HCT116 (cell line): ENCODE measurements around the gene GLMP. TPM values are rescaled to one million over a fixed set of nuclear protein-coding genes. Genes with fewer than 3 reads are reported as not detected.

Experiments
- ATAC-seq: fragments of 200-7000 bp; cut with Tn5 transposase; 2 replicates; pipeline ENCODE4 v1.9.1; 2020; ENCODE audit warnings: mild to moderate bottlenecking, moderate library complexity
- BruUV-seq: library from RNA; stranded (reverse); fragments of 400-500 nt; replicated peaks from 2 replicates; lab custom pipeline; 2021; lab: Mats Ljungman, UMichigan
- CTCF ChIA-PET: fragments of 300-600 bp; sonication (Branson Sonifier 250); formaldehyde crosslinking; loops from one replicate; lab custom pipeline; 2021; ENCODE audit warnings: antibody characterized with exemption; lab: Charles Lee
- POLR2A ChIA-PET: fragments of 300-600, 350-600 bp; sonication (Branson Sonifier 250); formaldehyde crosslinking; loops from one replicate; lab custom pipeline; 2021; ENCODE audit warnings: antibody characterized with exemption; lab: Charles Lee
- RAD21 ChIA-PET, 2 experiments: fragments of 300-600 bp; sonication (Branson Sonifier 250); formaldehyde crosslinking; loops; one replicate each; lab custom pipeline; 2023; ENCODE audit warnings: low total read pairs in 2 of 2; ENCODE audit not compliant: uncharacterized antibody in 2 of 2, unreplicated experiment in 2 of 2, low non-redundant PET in 1 of 2; lab: Charles Lee
- DNase-seq: peaks from one replicate; pipeline ENCODE4 v3.0.0-alpha.2; 2010; ENCODE audit warnings: low read depth, low spot score
- H2AFZ ChIP-seq: fragments of 200-600 bp; shearing (Covaris generic), sonication (generic); 2 replicates; pipeline ENCODE4 v1.6.1; 2017; ENCODE audit warnings: low read depth, mixed run types, mixed read lengths, antibody characterized with exemption, low read length; ENCODE audit not compliant: poor library complexity, severe bottlenecking
- H3K27ac ChIP-seq: 2 replicates; pipeline ENCODE4 v1.5.1; 2012; ENCODE audit warnings: low read depth, low read length
- H3K27me3 ChIP-seq: fragments of 200-600 bp; sonication (generic); 2 replicates; pipeline ENCODE4 v1.6.1; 2016; ENCODE audit warnings: mixed run types, low read length, mixed read lengths; ENCODE audit not compliant: insufficient read depth
- H3K36me3 ChIP-seq, 2 experiments: fragments of 200-500 bp in 1 of 2; fragments of 200-600 bp in 1 of 2; sonication (Bioruptor generic) in 1 of 2; sonication (generic) in 1 of 2; 2 replicates each; pipeline versions ENCODE4 v1.5.1 to v1.6.1; 2014 to 2016; ENCODE audit warnings: low read length in 2 of 2, inconsistent platforms in 1 of 2, mixed read lengths in 1 of 2, mixed run types in 1 of 2; ENCODE audit not compliant: insufficient read depth in 2 of 2, control insufficient read depth in 1 of 2
- H3K4me1 ChIP-seq, 2 experiments: fragments of 200-600 bp in 1 of 2; sonication (generic) in 1 of 2; 2 replicates each; pipeline versions ENCODE4 v1.5.1 to v1.6.1; 2012 to 2017; ENCODE audit warnings: low read length in 2 of 2, inconsistent platforms in 1 of 2, mild to moderate bottlenecking in 1 of 2, mixed read lengths in 1 of 2, mixed run types in 1 of 2, moderate library complexity in 1 of 2; ENCODE audit not compliant: insufficient read depth in 2 of 2, control insufficient read depth in 1 of 2
- H3K4me2 ChIP-seq: fragments of 200-600 bp; sonication (generic); 2 replicates; pipeline ENCODE4 v1.6.1; 2017; ENCODE audit warnings: mixed run types, low read length, mixed read lengths
- H3K4me3 ChIP-seq, 2 experiments: fragments of 200-600 bp in 1 of 2; sonication (generic) in 1 of 2; replicated peaks in 1 of 2; 2 replicates each; pipeline ENCODE4 v1.5.1; 2011 to 2016; ENCODE audit warnings: low read length in 2 of 2, control low read depth in 1 of 2, low read depth in 1 of 2, mild to moderate bottlenecking in 1 of 2, mixed read lengths in 1 of 2, mixed run types in 1 of 2
- H3K79me2 ChIP-seq: fragments of 200-600 bp; sonication (generic); 2 replicates; pipeline ENCODE4 v1.6.1; 2017; ENCODE audit warnings: mild to moderate bottlenecking, mixed run types, low read length, moderate library complexity, mixed read lengths; ENCODE audit not compliant: insufficient read depth
- H3K9ac ChIP-seq: fragments of 200-600 bp; sonication (generic); 2 replicates; pipeline ENCODE4 v1.6.1; 2016; ENCODE audit warnings: low read length, mixed read lengths
- H3K9me2 ChIP-seq: fragments of 200-600 bp; sonication (generic), shearing (Covaris generic); 2 replicates; pipeline ENCODE4 v1.6.1; 2017; ENCODE audit warnings: mixed run types, mild to moderate bottlenecking, moderate library complexity; ENCODE audit not compliant: insufficient read depth
- H3K9me3 ChIP-seq, 2 experiments: fragments of 200-500 bp in 1 of 2; fragments of 200-600 bp in 1 of 2; sonication (Bioruptor generic) in 1 of 2; sonication (generic) in 1 of 2; 2 replicates each; pipeline ENCODE4 v1.6.1; 2014 to 2017; ENCODE audit warnings: low read length in 2 of 2, mixed read lengths in 2 of 2, inconsistent platforms in 1 of 2, low read depth in 1 of 2, mild to moderate bottlenecking in 1 of 2, mixed run types in 1 of 2, moderate library complexity in 1 of 2; ENCODE audit not compliant: control insufficient read depth in 1 of 2, insufficient read depth in 1 of 2
- H4K20me1 ChIP-seq: fragments of 200-600 bp; sonication (generic), shearing (Covaris generic); 2 replicates; pipeline ENCODE4 v1.6.1; 2017; ENCODE audit warnings: mixed run types, mild to moderate bottlenecking, moderate library complexity; ENCODE audit not compliant: insufficient read depth
- ATF3 ChIP-seq: IDR thresholded peaks from 2 replicates; pipeline ENCODE4 v1.6.1; 2012
- CEBPB ChIP-seq: IDR thresholded peaks from 2 replicates; pipeline ENCODE4 v1.6.1; 2012; ENCODE audit warnings: low read depth
- ELF1 ChIP-seq: IDR thresholded peaks from 2 replicates; pipeline ENCODE4 v1.6.1; 2012; ENCODE audit warnings: low read depth, borderline replicate concordance
- EZH2 ChIP-seq: fragments of 200-600 bp; sonication (generic); IDR thresholded peaks from 2 replicates; pipeline ENCODE4 v1.6.1; 2017; ENCODE audit warnings: antibody characterized with exemption, mixed run types
- EZH2phosphoT487 ChIP-seq: fragments of 200-600 bp; IDR thresholded peaks from 2 replicates; pipeline ENCODE4 v1.6.1; 2018; ENCODE audit warnings: antibody characterized with exemption, borderline replicate concordance
- FOSL1 ChIP-seq: IDR thresholded peaks from 2 replicates; pipeline ENCODE4 v1.6.1; 2012; ENCODE audit warnings: low read depth
- JUND ChIP-seq: IDR thresholded peaks from 2 replicates; pipeline ENCODE4 v1.6.1; 2012
- MAX ChIP-seq: IDR thresholded peaks from 2 replicates; pipeline ENCODE4 v1.6.1; 2012
- POLR2A ChIP-seq: IDR thresholded peaks from 2 replicates; pipeline ENCODE4 v1.7.0; 2011; ENCODE audit warnings: borderline replicate concordance; ENCODE audit not compliant: insufficient read depth, insufficient read length; ENCODE audit errors: extremely low read depth
- POLR2AphosphoS5 ChIP-seq: IDR thresholded peaks from 2 replicates; pipeline ENCODE4 v1.6.1; 2011; ENCODE audit warnings: mild to moderate bottlenecking, low read depth, low read length, moderate library complexity
- RAD21 ChIP-seq: IDR thresholded peaks from 2 replicates; pipeline ENCODE4 v1.6.1; 2012; ENCODE audit warnings: low read depth, mild to moderate bottlenecking
- SP1 ChIP-seq: IDR thresholded peaks from 2 replicates; pipeline ENCODE4 v1.6.1; 2012; ENCODE audit warnings: low read depth
- SRF ChIP-seq: IDR thresholded peaks from 2 replicates; pipeline ENCODE4 v1.6.1; 2012; ENCODE audit warnings: low read depth
- TCF7L2 ChIP-seq: IDR thresholded peaks from 2 replicates; pipeline ENCODE4 v1.7.0; 2011; ENCODE audit warnings: borderline replicate concordance, inconsistent platforms; ENCODE audit not compliant: insufficient read depth, insufficient read length; ENCODE audit errors: extremely low read depth
- YY1 ChIP-seq: IDR thresholded peaks from 2 replicates; pipeline ENCODE4 v1.6.1; 2011; ENCODE audit warnings: low read length, low read depth, moderate library complexity, mild to moderate bottlenecking; ENCODE audit not compliant: insufficient replicate concordance; ENCODE audit errors: extremely low read depth
- intact Hi-C: fragments of 100-400 bp; cut with micrococcal nuclease; formaldehyde crosslinking; loops from 2 replicates; pipeline ENCODE4 v1.10.0; 2022
- total RNA-seq: library from RNA; stranded (reverse); gene quantifications from one replicate; pipeline ENCODE4 v1.2.1, GENCODE V29; 2021; ENCODE audit not compliant: unreplicated experiment

The GLMP gene
- total RNA-seq, 1 experiment from 2014 or later, result 27.8 TPM

GRCh38 chr1:156284757-156285156 lies 10.7 kb downstream of the GLMP start:
- POLR2A ChIA-PET, result no interaction called here
- H2AFZ ChIP-seq, result no peak overlapping the region
- ATAC-seq (no peak), DNase-seq (no peak)
- H3K4me1 ChIP-seq, result peaks cover 25 to 27% of the 10 kb centered on the region in 2 experiments
- no peaks in the 10 kb centered on the region for H3K27me3 ChIP-seq
- H3K79me2 ChIP-seq, result peaks cover 37% of the 10 kb centered on the region
- TF ChIP-seq EZH2phosphoT487 (no peak), FOSL1 (no peak), YY1 (no peak), ATF3 (no peak), POLR2A (no peak), ELF1 (no peak), TCF7L2 (no peak), POLR2AphosphoS5 (no peak), EZH2 (no peak), JUND (no peak), SRF (no peak), RAD21 (no peak), SP1 (no peak), CEBPB (no peak), MAX (no peak)
- peaks cover 10% of the 10 kb centered on the region; the same call in 1 of the 2 replicates for H4K20me1 ChIP-seq
- no peaks in the 10 kb centered on the region for H3K9me3 ChIP-seq
- no TSS peak for BruUV-seq
- H3K27ac ChIP-seq, result 0 out of 2 replicates have a peak overlapping the region, but pooled peaks have one; percentile 13
- peak overlapping the region; percentile 98; the same call in 1 of the 2 replicates for H3K9ac ChIP-seq
- H3K9me2 ChIP-seq, result no peaks in the 10 kb centered on the region
- intact Hi-C loops, result no loop called here
- H3K4me2 ChIP-seq, result peak overlapping the region; percentile 91; the same call in 1 of the 2 replicates
- RAD21 ChIA-PET, result no interaction called here
- peaks cover 0 to 7% of the 10 kb centered on the region in 2 experiments; a peak in 2 of 4 replicates for H3K36me3 ChIP-seq
- CTCF ChIA-PET, result no interaction called here
- H3K4me3 ChIP-seq, result no peak overlapping the region
